ENCODE data around the gene NDUFS2. TPM values are rescaled to one million over a fixed set of nuclear protein-coding genes. Genes with fewer than 3 reads are reported as not detected.

The NDUFS2 gene
- total and polyA plus RNA-seq, 10 of the 15 experiments (the other 5 are each of a cell fraction or from before 2014, with no cell fraction given), result 66.5 to 215 (median 148) TPM

- ATAC-seq (no peak), FAIRE-seq (no peak), DNase-seq (ENCODE audit: low read depth, low spot score) (no peak)
- 66% methylated on average over 5 of the region's 5 CpGs for WGBS (ENCODE audit: insufficient coverage, insufficient replicate concordance, low lambda C conversion rate, missing lambda C conversion rate)
- POLR2A ChIA-PET, result interaction anchor here (1.0 kb wide), 1 partner anchor 40 kb away, joined by 3 read pairs; no protein-coding TSS in a partner anchor
- no TSS peak for BruUV-seq (replicated peaks)
- Histone ChIP-seq H3K4me2 (ENCODE audit: control insufficient read depth, insufficient read depth) (no peak overlapping the region), H3K9me3 (replicated peaks; ENCODE audit: control insufficient read depth, insufficient read depth, low read length) (no peaks in the 10 kb centered on the region), H3K4me1 (ENCODE audit: control insufficient read depth, insufficient read depth, low read length) (no peaks in the 10 kb centered on the region), H3K9ac (ENCODE audit: control insufficient read depth, insufficient read depth, low read length) (no peak overlapping the region), H3K79me2 (ENCODE audit: control insufficient read depth, insufficient read depth, low read length) (no peaks in the 10 kb centered on the region), H3K27me3 (replicated peaks in 1 of 2; ENCODE audit: control insufficient read depth in 2 of 2, insufficient read depth in 2 of 2, low read length in 1 of 2) (no peaks in the 10 kb centered on the region), H3K36me3 (ENCODE audit: control insufficient read depth in 2 of 2, insufficient read depth in 2 of 2, low read length in 1 of 2) (no peaks in the 10 kb centered on the region), H4K20me1 (ENCODE audit: control insufficient read depth, insufficient read depth) (no peaks in the 10 kb centered on the region), H3K27ac (ENCODE audit: control insufficient read depth, insufficient read depth) (no peak overlapping the region), H2AFZ (ENCODE audit: control insufficient read depth, low read depth, low read length) (no peak overlapping the region), H3K4me3 (no peak overlapping the region)
- intact Hi-C loops (cut with micrococcal nuclease; ENCODE audit: unreplicated experiment), result no loop called here
- RAD21 ChIA-PET (ENCODE audit: unreplicated experiment), result interaction anchor here (1.0 kb wide), 1 partner anchor 138 kb away, joined by 3 read pairs; no protein-coding TSS in a partner anchor
- CTCF ChIA-PET, result interaction anchor here (0.8 to 2.9 kb wide), 4 partner anchors 9 to 146 kb away, joined by 3 to 10 read pairs (median 6); partner anchors contain the start of gene TOMM40L
- SMC1A ChIA-PET (ENCODE audit: uncharacterized antibody, unreplicated experiment), result interaction anchor here (0.6 to 1.8 kb wide), 8 partner anchors 9 to 923 kb away, joined by 3 to 7 read pairs (median 3); partner anchors contain the start of gene TOMM40L
- in situ Hi-C loops (cut with MboI), result no loop called here
- TF ChIP-seq BCLAF1 (IDR thresholded peaks at IDR 0.05) (no peak), BACH1 (IDR thresholded peaks at IDR 0.05; ENCODE audit: borderline replicate concordance) (no peak), MEF2B (IDR thresholded peaks at IDR 0.05; ENCODE audit: partially characterized antibody, poor library complexity, severe bottlenecking) (no peak), RELB (IDR thresholded peaks at IDR 0.05; ENCODE audit: low read depth) (no peak), EGR1 (IDR thresholded peaks at IDR 0.05; ENCODE audit: borderline replicate concordance in 1 of 2, low read depth in 2 of 2, low read length in 2 of 2) (no peak), NFYA (IDR thresholded peaks at IDR 0.05; ENCODE audit: borderline replicate concordance, low read depth, low read length) (no peak), TBL1XR1 (IDR thresholded peaks at IDR 0.05; ENCODE audit: low read depth, low read length) (no peak), TARDBP (IDR thresholded peaks at IDR 0.05; ENCODE audit: borderline replicate concordance) (no peak), SIN3A (IDR thresholded peaks at IDR 0.05; ENCODE audit: low read depth, low read length) (no peak), STAT1 (conservative IDR thresholded peaks at IDR 0.05) (no peak), PRDM15 (CRISPR knock-in tag; IDR thresholded peaks at IDR 0.05) (no peak), ZBTB33 (IDR thresholded peaks at IDR 0.05) (no peak)
Measured at GRCh38 chr1:161235957-161236775, 34.0 kb downstream of the NDUFS2 start.
